NOMO-1 treated with DMSO at 0.1 percent for 48 hours (cell line): Measurements from ENCODE around the gene FRMD8.

Experiments
- DNase-seq: peaks from one replicate; lab custom pipeline; 2025; ENCODE audit not compliant: unreplicated experiment; lab: John Stamatoyannopoulos, UW

FRMD8 gene

DNA sequence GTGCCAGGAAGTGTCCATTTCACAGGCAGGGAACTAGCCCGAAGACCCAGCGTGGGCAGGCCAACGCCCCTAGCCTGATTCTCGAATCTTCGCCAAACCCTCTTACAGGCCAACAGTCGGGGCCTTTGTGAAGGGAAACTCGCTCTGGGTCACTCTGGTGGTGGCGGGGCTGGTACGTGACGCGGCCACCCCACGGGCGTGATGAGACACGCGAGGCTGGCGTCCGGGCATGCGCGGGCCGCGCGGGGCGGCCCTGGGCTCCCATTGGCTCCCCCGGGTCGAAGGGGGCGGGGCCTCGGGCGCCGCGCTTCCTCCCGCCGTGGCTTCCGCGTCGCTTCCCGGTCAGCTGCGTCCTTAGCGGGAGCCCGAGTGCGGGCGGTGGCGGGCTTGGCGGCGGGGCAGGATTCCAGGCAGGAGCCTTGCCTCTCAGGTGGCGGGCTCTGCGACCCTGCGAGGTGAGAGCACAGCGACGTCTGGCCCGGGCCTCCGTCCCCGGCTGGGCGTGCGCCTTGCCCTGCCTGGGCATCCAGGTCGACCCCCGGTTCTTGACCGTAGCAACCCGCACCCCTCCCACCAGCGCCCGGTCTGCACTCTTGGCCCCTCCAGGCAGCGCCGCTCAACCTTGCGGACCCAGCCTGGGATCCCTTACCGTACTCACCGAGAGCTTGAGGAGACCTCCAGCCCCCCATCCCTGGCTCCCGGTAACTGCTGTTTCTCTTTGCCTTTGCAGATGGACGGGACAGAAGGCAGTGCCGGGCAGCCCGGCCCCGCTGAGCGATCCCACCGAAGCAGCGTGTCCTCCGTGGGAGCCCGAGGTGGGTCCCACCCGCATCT is at the start of gene FRMD8:
FRMD8 (plus strand) TSS at position 331 of the 834 bp plus-strand sequence; CDS start at position 731, 400 bp downstream.
- DNase-seq: peak; percentile 78

DNA sequence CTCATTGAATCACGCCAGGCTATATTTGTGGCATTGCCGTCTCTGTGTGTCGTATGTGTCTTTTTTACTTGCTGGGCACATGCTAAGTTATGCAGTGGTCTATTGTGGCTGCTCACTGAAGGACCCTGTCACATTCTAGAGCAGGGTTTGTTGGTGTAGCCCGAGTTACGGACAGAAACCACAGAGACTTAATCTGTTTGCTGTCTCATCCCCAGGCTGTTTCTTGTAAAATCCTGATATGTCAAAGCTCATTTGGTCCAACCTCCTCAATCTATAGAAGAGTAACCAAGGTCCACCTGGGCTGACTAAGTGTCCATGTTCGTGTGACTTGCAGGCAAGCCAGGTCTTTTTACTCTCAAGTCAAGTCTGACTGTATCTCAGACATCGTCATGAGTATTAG is 47.8 kb upstream of the FRMD8 start:
- DNase-seq: no peak

- DNase-seq: no peak
Observed at GRCh38 chr11:65340226-65340625, 46.2 kb upstream of the FRMD8 start.

DNA sequence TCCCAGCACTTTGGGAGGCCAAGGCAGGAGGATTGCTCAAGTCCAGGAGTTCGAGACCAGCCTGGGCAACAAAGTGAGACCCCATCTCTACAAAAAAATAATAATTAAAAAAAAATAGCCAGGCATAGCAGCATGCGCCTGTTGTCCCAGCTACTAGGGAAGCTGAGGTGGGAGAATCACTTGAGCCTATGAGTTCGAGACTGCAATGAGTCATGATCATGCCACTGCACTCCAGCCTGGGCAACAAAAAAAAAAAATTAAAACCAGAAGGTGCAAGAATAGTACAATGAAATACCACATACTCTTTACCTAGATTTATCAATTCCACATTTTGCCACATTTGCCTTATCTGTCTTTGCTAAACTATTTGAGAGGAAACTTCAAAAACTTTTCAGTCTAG is 44.6 kb upstream of the FRMD8 start:
- DNase-seq: no peak

DNA sequence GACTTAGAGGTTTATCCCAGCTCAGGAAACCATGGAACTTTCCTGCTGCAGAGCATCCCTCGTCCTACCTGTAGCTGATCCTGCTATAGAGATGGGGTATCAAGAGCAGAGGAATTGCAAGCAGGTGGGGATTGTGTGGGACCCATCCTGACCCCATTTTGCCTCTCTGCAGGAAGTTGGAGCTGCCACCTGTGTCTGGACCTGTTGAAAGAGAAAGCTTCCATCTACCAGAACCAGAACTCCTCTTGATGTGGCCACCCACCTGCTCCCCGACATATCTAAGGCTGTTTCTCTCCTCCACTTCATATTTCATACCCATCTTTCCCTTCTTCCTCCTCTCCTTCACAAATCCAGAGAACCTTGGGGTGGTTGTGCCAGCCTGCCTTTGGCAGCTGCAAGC is 34.9 kb upstream of the FRMD8 start:
- DNase-seq: no peak

DNA sequence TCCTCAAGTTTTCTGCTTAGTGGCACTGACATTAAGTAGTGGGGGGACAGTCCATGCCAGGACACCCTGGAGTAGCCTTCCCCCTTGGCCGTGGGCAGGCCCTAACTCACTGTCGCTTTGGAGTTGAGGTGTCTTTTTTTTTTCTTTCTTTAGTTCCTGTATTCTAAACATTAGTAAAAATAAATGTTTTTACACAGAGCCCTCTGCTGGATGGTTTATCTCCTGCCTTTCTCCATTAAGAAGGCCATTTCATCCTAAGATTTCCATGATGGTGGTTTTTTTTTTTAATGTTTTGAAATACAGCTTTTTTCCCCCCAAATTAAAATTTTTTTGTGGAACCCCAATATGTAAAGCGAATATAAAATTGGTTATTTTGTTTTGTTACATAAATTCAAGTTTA is 33.7 kb upstream of the FRMD8 start:
- peak; percentile 53 for DNase-seq

- no peak for DNase-seq
Observed at GRCh38 chr11:65353376-65353775, 33.1 kb upstream of the FRMD8 start.

GRCh38 chr11:65353900-65354264 is 32.6 kb upstream of the FRMD8 start:
- DNase-seq: no peak

GRCh38 chr11:65354265-65355012 is 32.0 kb upstream of the FRMD8 start, which contains the start of gene TIGD3:
TSS of gene TIGD3 (plus strand) at chr11:65354751. CDS start at chr11:65355809, 1,058 bp downstream.
- peak; percentile 94 for DNase-seq

DNA sequence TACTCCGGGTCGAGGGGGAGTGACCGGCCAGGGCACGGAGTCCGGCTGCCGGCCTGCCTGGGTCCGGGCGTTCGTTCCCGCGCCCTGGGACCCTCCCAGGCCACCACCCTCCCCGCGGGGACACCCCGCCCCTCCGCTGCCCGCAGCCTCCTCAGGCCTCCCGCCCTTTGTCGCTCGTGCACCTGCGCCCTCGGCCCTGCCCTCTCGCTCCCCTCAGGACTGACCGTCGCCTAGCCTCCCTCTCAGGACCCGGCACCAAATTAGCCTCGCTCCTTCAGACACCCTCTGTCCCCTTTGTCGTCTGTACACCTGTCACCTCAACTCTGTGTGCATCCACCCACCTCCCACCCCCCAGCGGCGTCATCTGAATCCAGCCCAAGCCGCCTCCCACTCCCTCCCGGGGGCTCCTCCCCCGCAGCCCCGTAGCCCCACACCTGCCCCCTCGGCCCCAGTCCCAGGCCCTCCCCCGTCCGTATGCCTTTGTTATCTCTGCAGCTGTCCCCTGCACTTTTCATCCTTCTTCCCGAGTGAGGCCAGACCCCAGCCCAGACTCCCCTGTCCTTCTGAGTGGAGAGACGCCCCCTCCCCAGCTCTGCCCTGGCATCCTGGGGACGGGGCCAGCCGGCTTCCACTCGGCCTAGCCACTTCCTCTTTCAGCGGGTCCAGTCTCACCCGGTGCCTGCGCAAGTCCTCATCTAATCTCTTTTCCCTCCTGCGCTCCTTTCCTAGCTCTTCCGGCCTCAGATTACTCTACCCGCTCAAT is 31.2 kb upstream of the FRMD8 start:
- peak; percentile 52 for DNase-seq

GRCh38 chr11:65355776-65356393 is 30.6 kb upstream of the FRMD8 start:
- DNase-seq: no peak

DNA sequence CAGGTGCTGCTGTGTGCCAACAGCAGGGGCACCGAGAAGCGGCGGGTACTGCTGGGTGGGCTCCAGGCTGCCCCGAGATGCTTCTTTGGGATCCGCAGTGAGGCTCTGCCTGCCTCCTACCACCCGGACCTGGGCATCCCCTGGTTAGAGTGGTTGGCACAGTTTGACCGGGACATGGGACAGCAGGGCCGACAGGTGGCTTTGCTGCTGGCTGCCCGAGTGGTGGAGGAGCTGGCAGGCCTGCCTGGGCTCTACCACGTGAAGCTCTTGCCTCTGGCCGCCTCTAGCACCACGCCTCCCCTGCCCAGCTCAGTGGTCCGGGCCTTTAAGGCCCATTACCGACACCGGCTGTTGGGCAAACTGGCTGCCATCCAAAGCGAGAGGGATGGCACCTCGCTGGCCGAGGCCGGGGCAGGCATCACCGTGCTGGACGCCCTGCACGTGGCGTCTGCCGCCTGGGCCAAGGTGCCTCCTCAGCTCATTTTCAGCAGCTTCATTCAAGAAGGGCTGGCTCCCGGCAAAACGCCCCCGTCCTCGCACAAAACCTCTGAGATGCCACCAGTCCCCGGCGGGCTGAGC is 30.0 kb upstream of the FRMD8 start:
- no peak for DNase-seq

DNA sequence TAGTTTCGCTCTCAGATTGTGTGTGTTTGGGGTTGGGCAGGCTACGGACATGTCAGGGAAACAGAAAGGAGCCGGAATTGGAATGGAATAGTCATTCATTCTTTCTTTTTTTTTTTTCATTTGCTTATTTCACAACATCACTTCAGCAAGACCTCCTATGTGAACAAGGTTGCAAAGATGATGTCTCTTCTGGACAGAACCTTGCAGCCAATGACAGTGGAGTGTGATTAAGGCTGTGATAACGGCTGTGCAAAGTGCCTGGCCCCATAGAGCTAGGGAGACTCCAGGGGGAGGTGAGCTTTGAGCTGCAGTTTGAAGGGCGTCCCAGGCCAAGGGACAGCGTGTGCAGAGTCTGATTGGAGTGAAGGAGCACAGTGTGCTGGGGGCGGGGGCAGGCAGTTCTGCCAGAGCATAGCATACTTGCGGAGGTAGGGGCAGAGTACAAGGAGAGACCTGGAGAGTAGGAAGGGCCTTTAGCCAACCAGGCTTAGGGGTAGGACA is 28.5 kb upstream of the FRMD8 start:
- no peak for DNase-seq

GRCh38 chr11:65362320-65362931 is 24.0 kb upstream of the FRMD8 start:
- DNase-seq: peak; percentile 78

GRCh38 chr11:65362966-65363365 is 23.5 kb upstream of the FRMD8 start:
- no peak for DNase-seq

- DNase-seq: no peak
Observed at GRCh38 chr11:65363770-65364169, 22.7 kb upstream of the FRMD8 start.

GRCh38 chr11:65366340-65366773 is 20.1 kb upstream of the FRMD8 start:
- peak; percentile 76 for DNase-seq

DNA sequence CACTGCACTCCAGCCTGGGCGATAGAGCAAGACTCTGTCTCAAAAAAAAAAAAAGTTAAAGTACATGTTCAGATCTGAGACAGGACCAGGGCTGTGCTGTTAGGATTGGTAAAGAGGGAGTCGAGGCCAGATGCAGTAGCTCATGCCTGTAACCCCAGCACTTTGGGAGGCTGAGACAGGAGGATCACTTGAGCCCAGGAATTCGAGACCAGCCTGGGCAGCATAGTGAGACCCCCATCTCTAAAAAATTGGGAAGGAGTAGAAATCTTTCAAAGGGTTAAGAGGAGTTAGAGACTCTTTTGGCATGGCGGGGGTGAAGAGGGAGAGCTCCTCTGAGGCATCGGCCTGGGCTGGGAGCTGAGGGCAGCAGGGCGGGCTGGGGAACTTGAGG is 15.8 kb upstream of the FRMD8 start:
- no peak for DNase-seq

- no peak for DNase-seq
Observed at GRCh38 chr11:65373839-65374580, 12.4 kb upstream of the FRMD8 start.
